ENCODE results near the gene ADGRF1.

The ADGRF1 gene

GRCh38 chr6:46979206-46979605 lies 62.9 kb downstream of the ADGRF1 start:
- DNase-seq (ENCODE audit: low spot score), result no peak

DNA sequence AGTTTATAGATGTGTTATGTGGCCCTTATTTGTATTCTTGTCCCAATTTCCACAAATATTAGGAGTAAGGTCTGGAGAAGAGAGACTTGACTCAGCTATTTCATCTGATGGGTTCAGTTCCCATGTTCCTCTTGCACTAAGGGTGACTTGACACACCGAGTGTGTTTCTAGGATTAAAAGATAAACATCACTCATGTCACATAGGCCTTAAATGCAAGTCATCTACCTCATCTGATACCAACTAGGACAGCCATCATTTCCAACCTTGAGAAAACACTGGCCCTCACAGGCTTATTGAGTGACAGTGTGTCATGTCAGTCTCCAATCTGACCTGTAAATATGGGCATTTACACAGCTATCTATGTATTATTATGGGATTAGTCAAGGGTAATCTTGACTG lies 67.3 kb downstream of the ADGRF1 start:
- no peak for DNase-seq (ENCODE audit: low spot score)

DNA sequence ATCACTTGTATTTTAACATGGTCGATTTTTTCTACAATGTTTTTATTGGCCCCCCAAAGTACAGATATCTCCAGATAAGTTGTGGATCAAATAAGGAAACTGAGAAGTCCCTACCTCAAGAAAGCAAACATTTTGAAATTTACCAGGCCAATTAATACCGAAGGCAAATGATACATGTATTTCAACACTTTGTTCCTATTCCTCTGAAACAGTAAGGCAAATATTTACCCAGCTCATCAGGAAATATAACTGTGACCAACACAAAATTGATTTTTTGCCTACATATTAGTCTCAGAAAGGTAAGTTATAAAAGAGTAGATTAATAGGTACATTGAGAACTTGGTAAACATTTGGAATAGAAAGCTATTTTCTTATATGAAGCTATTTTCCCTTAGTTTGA lies 69.1 kb downstream of the ADGRF1 start:
- DNase-seq (ENCODE audit: low spot score), result no peak

DNA sequence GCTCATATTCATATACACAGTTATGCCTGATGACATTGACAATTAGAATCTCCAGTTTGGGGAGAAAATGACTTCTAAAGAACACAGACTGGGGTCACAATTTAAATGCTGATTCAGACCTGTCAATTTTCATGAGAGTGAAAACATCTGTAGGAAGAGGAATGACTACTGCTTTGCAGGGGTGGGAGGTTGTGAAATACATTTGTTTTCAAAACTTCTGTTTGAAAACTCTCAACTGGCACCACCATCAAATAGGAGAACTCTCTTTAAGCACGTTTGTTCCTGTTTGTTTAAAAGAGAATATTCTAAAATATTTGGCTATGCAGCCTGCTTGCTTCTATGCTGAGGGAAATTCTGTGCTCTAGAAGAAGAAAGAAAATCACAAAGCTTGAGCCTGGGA lies 69.6 kb downstream of the ADGRF1 start:
- DNase-seq (ENCODE audit: low spot score), result no peak

DNA sequence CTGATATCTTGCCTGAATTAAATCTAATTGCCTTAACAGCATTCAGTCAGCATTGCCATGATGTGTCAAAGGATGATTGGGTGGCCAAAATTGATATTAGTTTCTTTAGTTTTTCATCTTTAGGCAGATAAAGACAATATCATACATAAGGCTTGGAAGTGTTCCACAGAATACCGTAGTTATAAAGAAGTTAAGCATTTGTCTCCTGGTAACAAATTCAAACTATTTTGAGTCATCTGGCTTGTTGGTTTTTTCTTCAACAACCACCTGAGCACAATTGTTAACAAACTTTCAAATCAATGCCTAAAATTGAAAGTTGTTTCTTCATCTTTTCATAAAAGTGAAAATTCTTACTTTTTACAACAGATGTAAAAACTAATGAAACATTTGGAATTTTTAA lies 72.9 kb downstream of the ADGRF1 start:
- no peak for DNase-seq (ENCODE audit: low spot score)

- no peak for DNase-seq (ENCODE audit: low spot score)
Measured at GRCh38 chr6:46967826-46968349, 74.2 kb downstream of the ADGRF1 start.

GRCh38 chr6:46964716-46965519 lies 77.2 kb downstream of the ADGRF1 start:
- DNase-seq (ENCODE audit: low spot score), result no peak

DNA sequence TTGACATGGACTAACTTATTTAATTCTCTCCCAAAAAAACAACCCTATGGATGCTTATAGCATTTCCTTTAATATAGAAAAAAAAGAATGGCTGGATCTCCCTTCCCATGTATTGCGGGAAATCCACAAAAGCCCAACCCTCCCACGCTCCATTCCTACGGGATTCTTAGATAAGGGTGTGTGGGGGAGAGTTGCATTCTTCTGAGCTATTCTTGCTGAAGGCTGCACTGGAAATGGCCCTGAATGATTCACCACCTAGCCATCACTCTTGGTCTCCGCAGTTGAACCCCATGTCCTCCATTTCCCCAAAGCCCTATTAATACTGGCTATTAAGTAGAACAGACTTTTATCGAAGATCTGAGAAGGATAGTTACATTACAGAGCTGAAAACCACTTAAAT lies 78.5 kb downstream of the ADGRF1 start:
- no peak for DNase-seq (ENCODE audit: low spot score)

DNA sequence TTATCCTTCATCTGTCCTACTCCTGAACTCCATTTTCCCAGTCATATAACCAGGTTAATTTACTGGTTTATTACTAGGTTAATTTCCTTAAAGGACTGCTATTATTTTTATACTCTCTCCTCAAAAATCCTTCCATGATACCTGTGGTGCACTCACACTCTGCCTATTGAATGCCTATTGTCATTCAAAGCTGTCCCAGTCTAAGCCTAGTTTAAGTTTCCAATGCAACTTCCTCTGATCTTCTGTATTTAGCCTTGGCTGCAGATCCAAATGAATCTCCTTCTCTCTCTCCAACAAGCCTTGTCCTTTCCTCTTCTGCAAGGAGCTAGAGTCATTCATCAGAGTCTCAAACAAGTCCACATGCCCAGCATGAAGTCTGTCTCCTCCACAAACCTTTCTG lies 79.1 kb downstream of the ADGRF1 start:
- DNase-seq (ENCODE audit: low spot score), result no peak

GRCh38 chr6:46961711-46962110 lies 80.4 kb downstream of the ADGRF1 start:
- no peak for DNase-seq (ENCODE audit: low spot score)

- no peak for DNase-seq (ENCODE audit: low spot score)
Measured at GRCh38 chr6:46961232-46961631, 80.9 kb downstream of the ADGRF1 start.

DNA sequence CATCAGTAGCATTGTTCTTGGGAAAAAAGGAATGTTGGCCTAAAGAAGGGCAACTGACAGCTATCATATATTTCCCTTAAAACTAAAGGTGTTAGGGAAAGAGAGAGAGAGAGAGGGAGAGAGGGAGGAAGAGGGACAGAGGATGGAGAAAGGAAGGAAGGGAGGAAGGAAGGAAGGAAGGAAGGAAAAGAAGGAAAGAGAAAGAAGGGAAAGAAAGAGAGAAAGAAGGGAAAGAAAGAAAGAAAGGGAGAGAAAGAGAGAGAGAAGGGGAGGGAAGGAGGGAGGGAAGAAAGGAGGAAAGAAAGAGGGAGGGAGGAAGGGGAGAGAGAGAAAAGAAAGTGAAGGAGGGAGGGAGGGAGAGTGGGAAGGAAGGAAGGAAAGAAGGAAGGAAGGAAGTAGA lies 82.7 kb downstream of the ADGRF1 start:
- DNase-seq (ENCODE audit: low spot score), result no peak

DNA sequence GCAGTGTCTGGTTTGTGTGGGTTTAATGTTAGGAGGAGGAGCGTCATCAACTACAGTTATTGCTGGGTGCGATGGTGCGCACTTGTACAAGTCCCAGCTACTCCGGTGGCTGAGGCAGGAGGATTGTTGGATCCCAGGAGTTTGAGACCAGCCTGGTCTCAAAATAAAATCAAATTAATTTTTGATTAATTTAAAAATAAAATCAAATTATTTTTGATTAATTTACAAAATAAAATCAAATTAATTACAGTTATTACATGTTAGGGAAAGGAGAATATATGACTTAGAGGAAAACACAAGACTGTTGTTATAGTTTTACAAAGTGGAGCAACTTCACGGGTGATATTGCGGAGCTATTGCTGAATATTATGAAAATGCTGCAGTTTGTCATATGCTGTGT lies 85.7 kb downstream of the ADGRF1 start:
- no peak for DNase-seq (ENCODE audit: low spot score)

DNA sequence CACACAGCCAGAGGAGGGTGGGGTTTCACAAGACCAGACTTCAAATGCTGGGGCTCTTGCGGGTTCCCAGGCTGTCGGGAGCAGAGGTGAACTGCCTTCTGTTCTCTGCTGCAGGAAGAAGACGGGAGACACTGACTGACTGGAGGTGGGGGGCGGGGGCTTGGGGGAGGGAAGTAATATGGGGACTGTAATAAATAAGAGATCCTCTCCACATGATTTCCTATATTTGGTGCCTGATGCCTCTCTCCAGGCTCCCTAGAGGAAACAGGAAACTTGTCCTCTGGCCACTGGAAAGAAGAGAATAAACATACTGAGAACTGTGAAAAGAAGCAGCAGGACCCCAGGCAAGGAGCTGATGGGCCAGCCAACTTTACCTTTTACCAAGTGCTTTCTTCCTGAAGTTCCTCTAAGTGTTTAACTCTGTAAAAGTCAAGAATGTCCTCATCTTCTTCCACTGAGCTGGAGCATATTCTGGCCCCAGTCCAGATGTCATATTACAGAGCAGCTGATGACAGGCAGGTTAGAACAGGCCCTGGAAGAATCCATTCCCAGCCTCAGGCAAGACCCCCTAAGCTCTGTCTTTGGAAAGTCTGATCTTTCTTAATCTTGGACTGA lies 87.2 kb downstream of the ADGRF1 start:
- DNase-seq (ENCODE audit: low spot score), result no peak

DNA sequence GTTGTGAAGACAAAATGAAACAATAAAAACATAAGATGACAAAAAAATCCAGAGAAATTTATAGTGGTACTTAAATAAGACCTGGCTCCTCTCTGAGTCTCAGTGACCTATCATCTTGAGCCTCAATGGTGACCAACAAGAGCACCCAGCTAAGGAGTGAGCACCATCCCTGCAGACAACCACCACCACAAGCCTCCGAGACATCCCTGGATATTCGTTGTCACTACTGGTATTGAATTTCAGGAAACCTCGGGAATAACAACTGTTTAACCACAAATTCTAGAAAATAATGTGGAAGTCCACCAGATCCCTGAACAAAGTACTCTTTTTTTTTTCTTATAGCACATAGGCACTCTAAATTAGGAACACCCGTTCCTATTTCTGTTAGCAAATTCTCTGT lies 88.2 kb downstream of the ADGRF1 start:
- DNase-seq (ENCODE audit: low spot score), result no peak

GRCh38 chr6:46949632-46950280 lies 92.4 kb downstream of the ADGRF1 start:
- DNase-seq (ENCODE audit: low spot score), result no peak

GRCh38 chr6:46948699-46949098 lies 93.4 kb downstream of the ADGRF1 start:
- no peak for DNase-seq (ENCODE audit: low spot score)

All from iPS-NIHi11 (cell line).